GDM1 (cell line): ENCODE data around the gene AHCY.
A peak's percentile ranks its signal among the peaks of the same experiment; 100 is the strongest.
"Not testable (repeated sequence)": the region's sequence is repeated elsewhere in the genome, so short reads cannot be mapped to it uniquely, and the experiment has no call there.

Source experiments
- DNase-seq: peaks from one replicate; lab custom pipeline; 2025; lab: John Stamatoyannopoulos, UW

AHCY gene

DNA sequence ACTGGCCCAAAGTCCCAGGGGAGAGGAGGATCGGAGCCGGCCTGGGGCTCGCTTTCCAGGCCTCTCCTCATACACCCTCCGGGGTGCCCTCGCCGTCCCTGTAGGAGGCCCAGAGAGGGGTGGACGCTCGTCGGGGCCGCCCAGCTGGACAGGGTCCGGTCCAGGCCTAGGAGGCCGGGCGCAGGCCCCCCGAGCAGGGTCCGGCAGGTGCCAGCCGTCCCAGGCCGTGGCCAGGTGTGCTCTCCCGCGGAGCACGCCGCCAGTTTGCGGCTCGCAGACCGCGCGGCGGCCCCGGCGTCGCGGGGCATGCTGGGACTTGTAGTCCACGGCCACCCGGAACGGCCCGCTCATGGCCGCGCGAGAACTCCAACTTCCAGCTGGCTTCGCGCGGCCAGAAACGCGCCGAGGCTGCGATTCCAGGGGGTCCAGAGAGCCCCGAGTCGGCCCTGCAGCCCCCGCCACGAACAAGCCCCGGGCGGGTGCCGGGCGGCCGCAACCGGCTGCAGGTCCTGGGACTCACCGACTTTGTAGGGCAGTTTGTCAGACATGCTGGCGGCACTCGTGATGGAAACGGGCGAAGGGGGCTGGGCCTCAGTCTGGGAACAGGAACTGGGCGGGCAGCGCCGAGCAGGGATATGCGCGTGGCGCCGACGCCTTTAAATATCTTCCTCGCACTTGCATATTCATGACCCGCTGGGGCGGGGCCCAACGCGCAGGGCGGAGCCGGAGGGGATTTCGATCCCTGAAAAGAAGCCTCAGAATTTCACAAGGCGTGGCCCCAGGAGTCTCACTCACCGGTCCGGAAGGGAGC lies at the start of gene AHCY:
Gene AHCY (minus strand): TSS at position 633 of the 811 bp plus-strand sequence. CDS start 85 bp downstream, at position 548.
- DNase-seq, result peak; percentile 89

DNA sequence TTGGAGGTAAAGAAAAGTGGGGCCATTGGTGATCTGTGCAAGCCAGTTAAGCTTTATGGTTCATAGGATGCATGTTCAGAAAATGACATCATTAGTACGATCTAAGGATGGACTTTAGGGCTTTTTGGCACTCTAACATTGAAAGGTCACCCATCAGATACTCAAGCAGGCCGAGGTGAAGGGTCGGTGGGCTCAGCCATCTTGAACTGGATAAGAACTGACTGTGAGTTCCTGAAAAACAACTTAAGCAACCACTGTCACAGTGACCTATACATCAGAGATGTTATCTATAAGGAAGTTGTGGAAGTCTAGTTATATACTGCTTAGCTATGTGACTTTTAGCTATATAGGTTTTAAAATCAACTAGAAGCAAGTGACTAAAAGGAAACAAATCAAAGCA lies 46.9 kb upstream of the AHCY start:
- no peak for DNase-seq

DNA sequence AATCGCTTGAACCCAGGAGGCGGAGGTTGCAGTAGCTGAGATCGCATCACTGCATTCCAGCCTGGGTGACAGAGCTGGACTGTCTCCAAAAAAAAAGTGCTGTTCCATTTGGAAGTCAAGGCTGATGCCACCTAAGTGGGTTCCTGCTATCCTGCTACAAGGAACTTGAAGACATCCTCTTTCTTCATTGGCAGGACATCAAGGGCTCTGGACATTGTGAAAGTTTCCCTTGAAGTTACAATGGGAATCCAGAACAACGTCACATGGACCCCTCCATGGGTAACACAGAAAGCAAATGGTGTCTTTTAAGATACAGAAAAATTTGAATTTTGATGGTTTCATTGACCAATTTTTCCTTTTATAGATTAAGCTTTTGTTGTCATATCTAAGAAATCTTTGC lies 44.4 kb upstream of the AHCY start:
- DNase-seq, result no peak

DNA sequence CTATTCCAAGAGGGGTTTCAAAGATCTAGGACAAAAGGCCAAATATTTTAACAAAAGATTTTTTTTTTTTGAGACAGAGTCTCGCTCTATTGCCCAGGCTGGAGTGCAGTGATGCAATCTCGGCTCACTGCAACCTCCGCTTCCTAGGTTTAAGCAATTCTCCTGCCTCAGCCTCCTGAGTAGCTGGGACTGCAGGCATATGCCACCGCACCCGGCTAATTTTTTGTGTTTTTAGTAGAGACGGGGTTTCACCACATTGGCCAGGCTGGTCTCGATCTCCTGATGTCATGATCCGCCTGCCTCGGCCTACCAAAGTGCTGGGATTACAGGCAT lies 43.3 kb upstream of the AHCY start:
- DNase-seq, result not testable (repeated sequence)

DNA sequence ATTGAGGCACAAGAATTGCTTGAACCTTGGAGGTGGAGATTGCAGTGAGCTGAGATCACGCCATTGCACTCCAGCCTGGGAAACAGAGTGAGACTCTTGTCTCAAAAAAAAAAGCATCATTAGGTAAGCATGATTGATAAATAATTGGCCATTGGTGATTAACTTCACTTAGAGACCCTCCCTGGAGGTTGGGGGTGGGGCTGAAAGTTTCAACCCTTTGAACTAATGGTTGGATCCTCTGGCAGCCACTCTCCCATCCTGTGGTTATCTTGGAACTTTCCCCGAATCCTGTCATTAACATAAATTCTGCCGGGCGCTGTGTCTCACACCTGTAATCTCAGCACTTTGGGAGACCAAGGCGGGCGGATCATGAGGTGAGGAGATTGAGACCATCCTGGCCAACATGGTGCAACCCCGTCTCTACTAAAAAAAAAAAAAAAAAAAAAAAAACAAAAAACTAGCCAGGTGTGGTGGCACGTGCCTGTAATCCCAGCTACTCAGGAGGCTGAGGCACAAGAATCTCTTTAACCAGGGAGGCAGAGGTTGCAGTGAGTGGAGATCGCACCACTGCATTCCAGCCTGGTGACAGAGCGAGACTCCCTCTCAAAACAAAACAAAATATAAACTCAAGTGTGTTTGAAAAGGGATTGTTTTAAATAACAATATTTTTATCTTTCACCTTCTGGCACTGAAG lies 42.8 kb upstream of the AHCY start:
- not testable (repeated sequence) for DNase-seq

DNA sequence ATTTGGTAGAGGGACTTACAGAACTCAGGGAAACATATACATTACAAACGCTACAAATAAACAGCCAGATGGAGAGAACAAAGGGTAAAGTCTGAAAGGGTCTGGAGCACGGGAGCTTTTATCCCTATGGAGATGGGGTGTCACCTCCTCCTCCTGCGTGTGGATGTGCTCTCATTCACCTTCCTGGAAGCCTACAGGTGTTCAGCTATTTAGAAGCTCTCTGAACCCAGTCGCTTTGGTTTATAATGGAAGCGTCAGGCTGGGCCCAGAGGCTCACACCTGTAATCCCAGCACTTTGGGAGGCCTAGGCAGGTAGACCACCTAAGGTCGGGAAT lies 42.2 kb upstream of the AHCY start:
- no peak for DNase-seq

DNA sequence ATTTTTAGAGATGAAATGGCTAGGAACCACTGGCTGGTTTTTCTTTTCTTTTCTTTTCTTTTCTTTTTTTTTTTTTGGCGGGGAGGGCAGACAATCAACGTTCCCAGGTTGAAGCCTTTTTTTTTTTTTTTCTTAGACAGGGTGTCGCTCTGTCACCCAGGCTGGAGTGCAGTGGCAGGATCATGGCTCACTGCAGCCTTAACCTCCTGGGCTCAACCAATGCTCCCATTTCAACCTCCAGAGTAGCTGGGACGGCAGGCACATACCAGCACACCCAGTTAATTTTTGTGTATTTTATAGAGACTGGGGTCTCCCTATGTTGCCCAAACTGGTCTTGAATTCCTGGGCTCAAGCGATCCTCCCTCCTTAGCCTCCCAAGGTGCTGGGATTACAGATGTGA lies 41.1 kb upstream of the AHCY start:
- no peak for DNase-seq

DNA sequence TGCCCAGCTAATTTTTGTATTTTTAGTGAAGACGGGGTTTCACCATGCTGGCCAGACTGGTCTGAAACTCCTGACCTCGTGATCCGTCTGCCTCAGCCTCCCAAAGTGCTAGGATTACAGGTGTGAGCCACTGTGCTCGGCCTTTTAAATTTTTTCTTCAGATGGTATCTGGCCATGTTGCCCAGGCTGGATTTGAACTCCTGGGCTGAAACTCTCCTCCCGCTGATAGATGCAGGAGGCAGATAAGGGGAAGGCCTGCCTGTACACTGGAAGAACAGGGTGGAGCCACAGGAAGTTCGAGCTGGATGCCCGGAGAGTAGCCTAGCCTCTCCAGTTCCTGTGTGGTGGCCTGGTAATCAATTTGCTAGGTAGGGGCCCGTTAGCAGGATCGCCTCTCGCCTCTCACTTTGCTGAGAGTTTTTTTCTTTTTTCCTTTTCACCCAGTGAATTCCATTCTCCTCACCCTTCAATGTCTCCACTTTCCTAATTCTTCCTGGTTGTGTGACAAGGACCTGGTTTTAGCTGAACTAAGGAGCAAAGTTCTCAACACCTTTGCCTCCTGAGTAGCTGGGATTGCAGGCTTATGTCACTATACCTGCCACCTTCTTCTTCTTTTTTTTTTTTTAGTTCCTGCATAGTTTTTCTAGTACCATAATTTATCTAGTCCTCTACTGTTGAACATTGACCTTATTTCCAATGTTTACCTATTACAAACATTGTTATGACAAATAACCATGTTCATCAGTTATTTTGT lies 40.5 kb upstream of the AHCY start:
- no peak for DNase-seq

DNA sequence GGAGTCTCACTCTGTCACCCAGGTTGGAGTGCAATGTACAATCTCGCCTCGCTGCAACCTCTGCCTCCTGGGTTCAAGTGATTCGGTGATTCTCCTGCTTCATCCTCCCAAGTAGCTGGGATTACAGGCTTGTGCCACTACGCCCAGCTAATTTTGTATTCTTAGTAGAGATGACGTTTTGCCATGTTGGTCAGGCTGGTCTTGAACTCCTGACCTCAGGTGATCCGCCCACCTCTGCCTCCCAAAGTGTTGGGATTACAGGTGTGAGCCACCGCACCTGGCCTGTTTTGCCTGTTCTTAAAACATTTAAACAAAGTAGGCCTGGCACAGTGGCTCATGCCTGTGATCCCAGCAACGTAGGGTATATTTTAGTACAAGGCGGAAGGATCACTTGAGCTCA lies 38.0 kb upstream of the AHCY start:
- not testable (repeated sequence) for DNase-seq

DNA sequence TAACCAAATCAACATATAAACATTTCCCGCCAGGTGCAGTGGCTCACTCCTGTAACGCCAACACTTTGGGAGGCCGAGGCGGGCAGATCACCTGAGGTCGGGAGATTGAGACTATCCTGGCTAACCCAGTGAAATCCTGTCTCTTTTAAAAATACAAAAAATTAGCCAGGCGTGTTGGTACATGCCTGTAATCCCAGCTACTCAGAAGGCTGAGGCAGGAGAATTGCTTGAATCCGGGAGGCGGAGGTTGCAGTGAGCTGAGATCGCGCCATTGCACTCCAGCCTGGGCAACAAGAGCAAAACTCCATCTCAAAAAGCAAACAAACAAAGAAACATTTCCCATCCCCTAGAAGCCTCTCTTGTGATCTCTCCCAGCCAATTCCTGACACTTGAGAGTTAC lies 37.6 kb upstream of the AHCY start:
- not testable (repeated sequence) for DNase-seq

DNA sequence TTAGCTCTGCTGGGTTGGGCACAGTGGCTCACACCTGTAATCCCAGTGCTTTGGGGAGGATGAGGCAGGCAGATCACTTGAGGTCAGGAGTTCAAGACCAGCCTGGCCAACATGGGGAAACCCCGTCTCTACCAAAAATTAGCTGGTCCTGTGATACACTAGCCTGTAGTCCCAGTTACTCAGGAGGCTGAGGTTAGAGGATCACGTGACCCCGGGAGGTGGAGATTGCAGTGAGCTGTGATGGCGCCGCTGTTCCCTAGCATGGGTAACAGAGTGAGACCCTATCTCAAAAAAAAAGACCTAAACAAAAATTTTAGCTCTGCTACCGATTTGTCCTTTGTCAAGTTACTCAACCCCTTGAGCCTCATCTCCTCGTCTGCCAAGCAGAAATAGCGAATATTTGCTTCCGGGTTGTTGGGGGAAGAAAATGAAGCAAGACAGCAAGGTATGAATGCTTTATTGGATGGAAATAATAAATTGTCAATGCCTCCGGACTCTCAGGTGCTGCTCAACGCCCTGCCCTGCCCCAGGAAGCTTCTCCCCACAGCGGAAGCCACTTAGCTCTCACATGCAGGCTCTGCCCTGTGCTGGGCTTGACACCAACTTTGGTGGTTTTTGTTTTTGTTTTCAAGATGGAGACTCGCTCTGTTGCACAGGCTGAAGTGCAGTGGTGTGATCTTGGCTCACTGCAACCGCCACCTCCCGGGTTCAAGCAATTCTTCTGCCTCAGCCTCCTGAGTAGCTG lies 35.0 kb upstream of the AHCY start:
- DNase-seq, result no peak

DNA sequence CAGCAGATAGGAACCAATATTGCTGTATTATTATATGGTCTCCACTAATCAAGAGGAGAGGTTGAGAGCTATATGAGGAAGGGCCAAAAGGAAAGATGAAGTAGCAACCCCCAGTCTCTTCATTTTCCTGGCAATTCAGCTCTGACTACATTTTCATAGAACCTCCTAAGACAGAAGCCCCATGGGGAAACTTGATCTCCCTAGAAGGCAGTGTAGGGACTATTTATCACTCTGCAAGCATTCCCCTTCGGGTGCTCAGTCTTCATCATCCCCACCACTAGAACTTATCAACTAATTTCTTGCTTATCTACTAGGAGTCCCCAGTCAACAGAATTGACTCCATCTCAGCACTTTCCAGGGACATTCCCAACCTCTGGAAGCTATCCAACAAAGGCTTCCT lies 34.4 kb upstream of the AHCY start:
- DNase-seq, result no peak

DNA sequence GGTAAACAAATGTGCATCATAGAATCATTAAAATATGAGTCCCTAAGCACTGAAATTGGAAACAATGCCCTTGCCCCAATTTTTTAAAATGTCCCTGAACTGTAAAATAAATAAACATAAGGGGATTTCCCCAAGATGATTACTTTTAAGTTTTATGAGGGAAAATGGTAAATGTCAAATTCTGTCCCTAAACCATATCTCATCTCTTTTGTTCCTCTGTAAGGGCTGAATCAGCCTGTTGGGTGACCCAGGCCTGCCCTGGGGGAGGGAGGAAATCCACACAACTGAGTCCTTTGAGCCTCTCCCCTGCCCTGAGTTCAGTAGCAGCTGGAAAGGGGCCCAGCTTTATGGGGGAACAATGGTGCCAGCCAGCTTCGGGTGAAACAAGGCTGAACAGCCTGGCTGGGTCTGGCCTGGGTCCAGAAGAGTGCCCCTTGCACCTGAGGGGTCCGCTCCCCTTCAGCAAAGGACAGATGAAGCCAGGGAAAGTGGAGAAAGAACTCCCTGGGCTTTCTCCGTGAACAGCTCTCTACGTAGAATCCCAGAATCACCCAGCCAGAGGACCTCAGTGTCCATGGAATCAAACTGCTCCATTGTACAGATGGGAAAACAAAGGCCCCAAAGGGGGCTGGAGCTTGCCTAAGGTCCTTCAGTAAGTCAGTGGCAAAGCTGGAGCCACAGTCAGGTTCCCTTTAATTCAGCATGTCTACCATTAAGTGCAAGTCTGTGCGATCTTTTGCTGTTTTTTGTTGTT lies 31.7 kb upstream of the AHCY start:
- DNase-seq, result no peak

DNA sequence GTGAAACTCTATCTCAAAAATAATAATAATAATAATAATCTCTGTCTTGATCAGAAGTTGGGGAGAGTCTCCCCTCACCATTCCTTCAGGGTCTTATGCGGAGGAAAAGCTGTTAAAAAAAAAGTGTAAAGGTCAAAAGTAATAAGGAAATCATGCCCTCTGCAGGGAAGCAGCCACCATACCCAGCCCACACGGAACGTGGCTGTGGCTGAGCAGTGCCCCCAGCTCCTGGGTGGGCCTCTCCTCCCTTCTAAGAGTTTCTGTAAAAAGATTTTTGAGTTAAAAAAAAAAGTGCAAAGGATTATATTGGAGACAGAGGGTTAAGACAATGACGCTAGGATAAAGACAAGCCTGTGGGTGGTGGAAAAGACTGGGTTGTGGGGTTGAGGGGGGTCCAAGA lies 30.6 kb upstream of the AHCY start:
- DNase-seq, result no peak

DNA sequence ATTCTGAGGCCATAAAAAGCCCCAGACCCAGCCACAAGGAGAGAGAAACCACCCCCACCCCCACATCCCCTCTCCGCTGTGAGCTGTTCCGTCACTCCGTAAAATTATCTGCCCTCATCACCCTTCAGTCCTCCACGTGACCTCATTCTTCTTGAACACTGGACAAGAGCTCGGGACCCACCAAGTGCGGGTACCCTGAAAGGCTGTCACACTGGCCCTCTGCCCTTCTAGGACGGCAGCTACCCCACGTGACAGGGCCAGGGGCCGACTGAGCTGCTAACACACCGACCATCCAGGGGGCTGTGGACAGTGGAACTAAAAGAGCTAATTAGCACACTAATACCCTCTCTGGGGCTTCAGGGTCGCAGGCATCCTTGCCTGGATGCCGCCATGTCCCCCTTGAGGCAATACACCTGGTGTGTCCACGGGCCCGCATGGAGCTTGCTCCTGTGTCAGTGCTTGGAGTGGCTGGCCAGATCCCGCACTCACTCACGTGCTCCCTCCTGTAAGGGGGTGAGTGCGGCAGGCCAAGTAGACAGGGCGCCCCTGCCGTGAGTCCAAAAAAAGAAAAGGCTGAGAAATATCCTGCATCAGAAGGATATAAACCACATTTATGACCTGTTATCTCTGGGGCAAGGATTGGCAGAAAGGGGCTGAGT lies 29.2 kb upstream of the AHCY start:
- DNase-seq, result no peak

DNA sequence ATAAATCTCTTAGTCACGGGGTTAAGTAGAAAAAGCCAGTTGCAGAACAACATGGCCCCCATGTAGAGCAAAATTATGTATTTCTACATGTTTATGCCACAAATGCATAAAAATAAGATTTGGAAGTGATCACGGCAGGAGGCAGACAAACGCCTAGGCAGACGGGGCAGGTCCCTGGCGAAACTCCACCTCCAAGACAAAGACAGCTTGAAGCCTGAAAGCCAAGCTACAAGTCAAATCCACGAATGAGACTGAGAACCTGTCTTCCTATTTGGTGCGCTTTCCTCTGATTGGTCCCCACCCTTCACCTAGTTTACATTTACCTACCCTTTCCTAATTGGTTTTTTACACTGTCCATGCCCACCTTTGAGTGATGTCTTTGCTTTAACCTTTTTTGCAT lies 28.7 kb upstream of the AHCY start:
- DNase-seq, result no peak

DNA sequence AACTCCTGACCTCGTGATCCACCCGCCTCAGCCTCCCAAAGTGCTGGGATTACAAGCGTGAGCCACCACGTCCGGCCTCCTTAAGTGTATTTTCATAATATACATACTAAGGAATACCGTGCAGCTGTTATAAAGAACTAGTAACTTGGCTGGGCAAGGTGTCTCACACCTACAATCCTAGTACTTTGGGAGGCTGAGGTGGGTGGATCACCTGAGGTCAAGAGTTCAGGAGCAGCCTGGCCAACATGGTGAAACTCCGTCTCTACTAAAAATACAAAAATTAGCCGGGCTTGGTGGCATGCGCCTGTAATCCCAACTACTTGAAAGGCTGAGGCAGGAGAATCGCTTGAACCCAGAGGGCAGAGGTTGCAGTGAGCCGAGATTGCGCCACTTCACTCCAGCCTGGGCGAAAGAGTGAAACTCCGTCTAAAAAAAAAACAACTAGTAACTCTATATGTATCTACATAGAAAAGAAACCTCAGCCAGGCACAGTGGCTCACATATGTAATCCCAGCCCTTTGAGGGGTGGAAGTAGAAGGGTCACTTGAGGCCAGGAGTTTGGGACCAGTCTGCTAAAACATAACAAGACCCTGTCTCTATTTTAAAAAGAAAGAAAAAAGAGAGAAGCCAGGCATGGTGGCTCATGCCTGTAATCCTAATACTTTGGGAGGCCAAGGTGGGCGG lies 27.8 kb upstream of the AHCY start:
- not testable (repeated sequence) for DNase-seq

DNA sequence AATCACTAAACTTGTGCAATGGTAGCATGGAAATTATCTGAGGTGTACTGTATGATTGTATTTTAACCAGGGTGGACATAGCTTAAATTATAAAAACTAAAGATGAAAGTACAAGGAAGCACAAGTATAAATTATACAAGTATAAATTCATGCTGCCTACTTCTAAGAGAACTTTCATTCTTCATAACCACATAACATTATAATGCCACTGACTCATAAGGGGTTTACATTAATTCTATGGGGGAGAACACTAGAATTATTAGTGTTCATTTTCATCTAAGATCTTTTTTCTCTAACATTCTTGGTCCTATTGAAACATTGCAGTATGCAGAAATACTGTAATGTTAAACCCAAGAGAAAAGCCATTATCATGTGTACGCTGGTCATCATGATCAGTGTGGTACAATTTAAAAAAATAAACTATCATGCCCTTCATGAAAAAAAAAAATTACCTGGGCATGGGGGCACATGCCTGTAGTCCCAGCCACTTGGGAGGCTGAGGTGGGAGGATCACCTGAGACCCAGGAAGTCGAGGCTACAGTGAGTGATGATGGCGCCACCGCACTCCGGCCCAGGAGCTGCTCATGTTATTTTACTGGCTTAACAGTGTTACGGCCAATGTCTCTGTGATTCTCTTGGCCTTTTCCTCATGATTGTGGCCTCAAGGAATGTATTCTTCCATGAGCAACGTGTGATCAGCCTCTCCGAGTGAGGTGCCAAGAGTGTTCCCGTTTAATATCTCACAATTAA lies 25.9 kb upstream of the AHCY start:
- no peak for DNase-seq

DNA sequence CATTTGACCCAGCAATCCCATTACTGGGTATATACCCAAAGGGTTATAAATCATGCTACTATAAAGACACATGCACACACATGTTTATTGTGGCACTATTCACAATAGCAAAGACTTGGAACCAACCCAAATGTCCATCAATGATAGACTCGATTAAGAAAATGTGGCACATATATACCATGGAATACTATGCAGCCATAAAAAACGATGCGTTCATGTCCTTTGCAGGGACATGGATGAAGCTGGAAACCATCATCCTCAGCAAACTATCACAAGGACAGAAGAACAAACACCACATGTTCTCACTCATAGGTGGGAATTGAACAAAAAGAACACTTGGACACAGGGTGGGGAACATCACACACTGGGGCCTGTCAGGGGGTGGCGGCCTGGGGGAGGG lies 25.1 kb upstream of the AHCY start:
- DNase-seq, result not testable (repeated sequence)

DNA sequence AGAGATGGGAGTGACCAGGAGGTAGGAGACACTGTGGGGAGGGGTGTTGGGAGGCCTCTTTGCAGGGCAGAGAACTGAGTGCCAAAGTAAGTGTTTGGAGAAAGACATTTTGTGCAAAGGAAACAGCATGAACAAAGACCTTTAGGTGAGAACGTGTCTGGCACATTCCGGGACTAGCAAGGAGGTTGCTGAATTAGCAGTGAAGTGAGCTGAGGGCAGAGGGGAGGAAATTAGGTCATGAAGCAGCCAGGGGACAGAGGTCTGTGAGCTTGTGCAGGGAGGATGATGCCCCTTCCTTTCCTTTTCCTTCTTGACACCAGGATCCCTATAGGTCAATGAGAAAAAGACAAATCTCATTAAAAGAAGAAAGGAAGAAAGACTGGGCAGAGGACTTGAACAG lies 21.4 kb upstream of the AHCY start:
- DNase-seq, result no peak
